SK-MEL-5 (cell line): ENCODE measurements around the gene PEAK1. TPM values are rescaled to one million over a fixed set of nuclear protein-coding genes. Genes with fewer than 3 reads are reported as not detected.
"Not testable (repeated sequence)": the region's sequence is repeated elsewhere in the genome, so short reads cannot be mapped to it uniquely, and the experiment has no call there.

Experiments used
- DNase-seq: peaks from one replicate; pipeline ENCODE4 v3.0.0-alpha.2; 2016; ENCODE audit warnings: low read depth, low spot score
- in situ Hi-C: cut with HindIII; loops from 2 replicates; pipeline ENCODE4 v1.10.0; 2016; ENCODE audit warnings: low sequenced_read_pairs, high pct_unique_total_duplicates, low pct_unique_long_range_greater_than_20kb
- total RNA-seq: library from RNA; depleted of rRNA; stranded (reverse); fragments of >200 nt; shearing (Covaris generic); gene quantifications from 2 replicates; pipeline ENCODE4 v1.2.3, GENCODE V29; 2014

The PEAK1 gene
- total RNA-seq, 1 experiment from 2014 or later, result 17.8 TPM

GRCh38 chr15:77181305-77182074 lies 238.4 kb downstream of the PEAK1 start:
- DNase-seq, result peak; percentile 16
- in situ Hi-C loops, result no loop called here

- DNase-seq, result peak; percentile 98
- in situ Hi-C loops, result no loop called here
Measured at GRCh38 chr15:77180757-77181156, 239.1 kb downstream of the PEAK1 start.

GRCh38 chr15:77180270-77180669 lies 239.6 kb downstream of the PEAK1 start:
- in situ Hi-C loops, result no loop called here
- DNase-seq, result no peak

- in situ Hi-C loops, result no loop called here
- peak; percentile 41 for DNase-seq
Measured at GRCh38 chr15:77179541-77179998, 240.3 kb downstream of the PEAK1 start.

GRCh38 chr15:77178411-77178810 lies 241.5 kb downstream of the PEAK1 start:
- DNase-seq, result no peak
- in situ Hi-C loops, result no loop called here

- in situ Hi-C loops, DNase-seq: not testable (repeated sequence)
Measured at GRCh38 chr15:77176148-77176547, 243.8 kb downstream of the PEAK1 start.

GRCh38 chr15:77173487-77173886 lies 246.4 kb downstream of the PEAK1 start:
- in situ Hi-C loops, result no loop called here
- DNase-seq, result no peak

- in situ Hi-C loops, result no loop called here
- no peak for DNase-seq
Measured at GRCh38 chr15:77171221-77171967, 248.5 kb downstream of the PEAK1 start.

GRCh38 chr15:77168616-77169015 lies 251.3 kb downstream of the PEAK1 start:
- in situ Hi-C loops, result no loop called here
- no peak for DNase-seq

- no peak for DNase-seq
- in situ Hi-C loops, result no loop called here
Measured at GRCh38 chr15:77168141-77168540, 251.8 kb downstream of the PEAK1 start.

GRCh38 chr15:77167406-77167805 lies 252.5 kb downstream of the PEAK1 start:
- in situ Hi-C loops, result no loop called here
- DNase-seq, result no peak

- DNase-seq, result no peak
- in situ Hi-C loops, result no loop called here
Measured at GRCh38 chr15:77163781-77164384, 256.0 kb downstream of the PEAK1 start.

GRCh38 chr15:77162872-77163633 lies 256.9 kb downstream of the PEAK1 start:
- in situ Hi-C loops, result no loop called here
- DNase-seq, result no peak

GRCh38 chr15:77160562-77161478 lies 259.1 kb downstream of the PEAK1 start:
- DNase-seq, result no peak
- in situ Hi-C loops, result no loop called here

- in situ Hi-C loops, DNase-seq: not testable (repeated sequence)
Measured at GRCh38 chr15:77156000-77156399, 263.9 kb downstream of the PEAK1 start.

- DNase-seq, result no peak
Measured at GRCh38 chr15:77148191-77148590, 271.7 kb downstream of the PEAK1 start.

GRCh38 chr15:77145370-77145769 lies 274.5 kb downstream of the PEAK1 start:
- in situ Hi-C loops, result no loop called here

More at GRCh38 chr15:77148191-77148590, 271.7 kb downstream of the PEAK1 start:
- in situ Hi-C loops, result no loop called here

More at GRCh38 chr15:77145370-77145769, 274.5 kb downstream of the PEAK1 start:
- DNase-seq, result no peak
